ELR (cell line): Measurements from ENCODE around the gene CORO7.
A peak's percentile ranks its signal among the peaks of the same experiment; 100 is the strongest.
"Not testable (repeated sequence)": the region's sequence is repeated elsewhere in the genome, so short reads cannot be mapped to it uniquely, and the experiment has no call there.

ENCODE experiments used
- DNase-seq: peaks from one replicate; pipeline ENCODE4 v3.0.0-alpha.2; 2015; ENCODE audit warnings: low read depth

The CORO7 gene

GRCh38 chr16:4336701-4337539 is 79.5 kb downstream of the CORO7 start:
- DNase-seq, result no peak

DNA sequence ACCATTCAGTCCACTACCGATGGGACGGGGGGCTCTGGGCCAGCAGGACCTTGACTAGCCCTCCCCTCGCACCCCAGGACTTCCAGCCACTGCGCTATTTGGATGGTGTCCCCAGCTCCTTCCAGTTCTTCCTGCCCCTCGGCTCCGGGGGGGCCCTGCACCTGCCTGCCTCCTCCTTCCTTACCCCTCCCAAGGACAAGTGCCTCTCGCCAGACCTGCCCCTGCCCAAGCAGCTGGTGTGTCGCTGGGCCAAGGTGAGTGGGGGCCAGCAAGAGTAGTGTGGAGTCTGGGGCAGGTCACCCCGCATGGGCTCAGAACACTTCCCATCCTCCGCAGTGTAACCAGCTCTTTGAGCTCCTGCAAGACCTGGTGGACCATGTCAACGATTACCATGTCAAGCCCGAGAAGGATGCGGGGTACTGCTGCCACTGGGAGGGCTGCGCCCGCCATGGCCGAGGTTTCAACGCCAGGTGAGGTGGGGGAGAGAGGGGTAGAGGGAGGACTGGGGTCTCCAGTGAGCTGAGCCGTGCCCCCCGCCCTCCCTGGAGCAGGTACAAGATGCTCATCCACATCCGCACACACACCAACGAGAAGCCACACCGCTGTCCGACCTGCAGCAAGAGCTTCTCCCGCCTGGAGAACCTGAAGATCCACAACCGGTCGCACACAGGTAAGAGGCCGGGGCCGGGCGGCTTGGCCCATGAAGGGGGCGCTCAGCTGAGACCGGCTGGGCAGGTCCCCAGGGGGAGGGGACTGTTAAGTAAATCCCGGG is 81.5 kb downstream of the CORO7 start:
- DNase-seq, result no peak

DNA sequence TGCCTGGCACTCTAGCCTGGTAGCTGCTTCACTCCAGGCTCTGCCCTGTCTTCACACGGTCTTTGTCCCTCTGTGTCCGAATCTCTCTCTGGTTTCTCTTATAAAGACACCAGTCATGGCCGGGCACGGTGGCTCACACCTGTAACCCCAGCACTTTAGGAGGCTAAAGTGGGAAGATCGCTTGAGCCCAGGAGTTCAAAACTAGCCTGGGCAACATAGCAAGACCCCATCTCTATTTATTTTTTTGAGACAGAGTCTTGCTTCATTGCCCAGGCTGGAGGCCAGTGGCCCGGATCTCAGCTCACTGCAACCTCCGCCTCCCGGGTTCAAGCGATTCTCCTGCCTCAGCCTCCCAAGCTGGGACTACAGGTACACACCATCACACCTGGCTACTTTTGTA is 82.7 kb downstream of the CORO7 start:
- not testable (repeated sequence) for DNase-seq

- no peak for DNase-seq
Measured at GRCh38 chr16:4333308-4333638, 83.1 kb downstream of the CORO7 start.

- DNase-seq, result no peak
Measured at GRCh38 chr16:4332623-4333307, 83.6 kb downstream of the CORO7 start.

GRCh38 chr16:4332083-4332482 is 84.3 kb downstream of the CORO7 start:
- DNase-seq, result no peak

GRCh38 chr16:4330277-4330874 is 86.0 kb downstream of the CORO7 start:
- peak; percentile 75 for DNase-seq

DNA sequence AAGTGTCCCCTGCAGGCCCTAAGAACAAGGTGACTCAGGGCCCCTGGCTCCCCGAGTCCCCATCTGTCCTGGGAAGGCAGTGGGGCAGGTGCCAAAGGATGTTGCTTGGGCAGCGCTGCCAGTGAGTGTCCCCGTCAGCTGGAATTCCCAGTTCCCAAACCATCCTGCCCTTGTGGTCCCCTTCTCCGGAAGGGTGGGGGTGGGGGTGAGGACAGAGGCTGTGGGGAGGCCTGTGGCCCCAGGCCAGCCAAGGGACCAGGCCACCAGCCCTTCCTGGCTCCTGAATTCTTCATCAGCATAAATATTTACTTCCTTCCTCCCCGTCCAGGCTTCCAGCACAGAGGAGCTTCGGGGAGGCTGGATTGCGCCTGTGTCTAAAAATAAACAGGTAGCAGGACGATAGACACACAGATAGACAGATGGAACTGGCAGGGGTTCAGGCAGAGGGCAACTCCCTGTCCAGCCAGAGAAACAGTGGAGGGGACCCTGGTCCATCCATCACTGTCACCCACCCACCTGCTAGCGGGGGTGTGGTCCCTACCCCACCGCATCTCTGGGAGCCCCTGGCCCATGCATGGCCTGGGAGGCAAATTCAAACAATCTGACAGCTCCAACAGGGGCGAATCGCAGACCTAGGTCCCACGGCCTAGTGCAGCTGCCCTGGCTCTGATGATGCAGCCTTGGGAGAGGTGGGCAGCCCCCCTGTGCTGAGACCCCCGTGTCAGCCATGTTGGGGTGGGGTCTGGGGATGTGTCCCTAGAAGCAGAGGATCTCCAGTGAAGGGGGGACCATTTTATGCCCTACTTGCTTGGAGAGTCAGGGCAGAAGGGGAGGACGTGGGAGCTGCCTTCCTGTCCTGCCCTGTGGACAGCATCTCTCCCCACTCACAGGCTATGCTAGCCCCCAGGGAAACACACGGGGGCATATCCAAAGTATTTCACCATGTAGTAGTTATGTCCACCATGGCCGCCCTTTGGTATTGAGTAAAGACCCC is 87.3 kb downstream of the CORO7 start:
- DNase-seq, result no peak

- DNase-seq, result peak; percentile 84
Measured at GRCh38 chr16:4328046-4328781, 88.2 kb downstream of the CORO7 start.

DNA sequence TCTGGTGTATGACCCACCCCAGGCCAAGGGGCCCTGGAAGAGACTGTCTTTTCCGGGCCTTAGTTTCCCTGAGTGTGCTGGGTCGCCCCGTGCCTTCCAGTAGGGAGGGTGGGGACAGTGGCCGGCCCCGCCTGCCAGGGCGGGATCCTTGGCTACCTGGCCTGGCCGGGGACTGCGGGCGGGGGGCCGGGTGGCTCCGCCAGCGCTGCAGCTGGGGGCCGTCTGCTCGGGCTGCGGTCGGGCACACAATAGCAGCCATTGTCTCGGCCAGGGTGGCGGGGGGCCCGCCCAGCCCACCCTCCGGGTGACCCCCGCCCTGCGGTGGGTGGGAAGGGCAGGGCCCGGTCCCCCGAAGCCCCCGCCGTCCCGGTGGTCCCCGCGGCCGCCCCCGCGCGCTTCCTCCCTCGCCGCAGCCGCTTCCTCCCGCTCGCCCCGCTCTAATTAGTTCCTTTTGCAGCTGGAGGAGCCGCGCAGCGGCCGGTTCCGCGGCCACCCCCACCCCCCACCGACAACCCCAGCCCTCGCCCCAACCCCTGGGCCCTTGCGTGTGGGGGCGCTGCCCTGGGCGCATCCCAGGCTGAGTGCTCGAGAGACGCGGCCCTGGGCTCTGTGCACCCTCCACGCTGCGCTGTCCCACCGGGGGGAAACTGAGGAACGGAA is 88.9 kb downstream of the CORO7 start:
- DNase-seq, result no peak

GRCh38 chr16:4325253-4325758 is 91.1 kb downstream of the CORO7 start:
- DNase-seq, result no peak

GRCh38 chr16:4324492-4325252 is 91.7 kb downstream of the CORO7 start:
- no peak for DNase-seq

DNA sequence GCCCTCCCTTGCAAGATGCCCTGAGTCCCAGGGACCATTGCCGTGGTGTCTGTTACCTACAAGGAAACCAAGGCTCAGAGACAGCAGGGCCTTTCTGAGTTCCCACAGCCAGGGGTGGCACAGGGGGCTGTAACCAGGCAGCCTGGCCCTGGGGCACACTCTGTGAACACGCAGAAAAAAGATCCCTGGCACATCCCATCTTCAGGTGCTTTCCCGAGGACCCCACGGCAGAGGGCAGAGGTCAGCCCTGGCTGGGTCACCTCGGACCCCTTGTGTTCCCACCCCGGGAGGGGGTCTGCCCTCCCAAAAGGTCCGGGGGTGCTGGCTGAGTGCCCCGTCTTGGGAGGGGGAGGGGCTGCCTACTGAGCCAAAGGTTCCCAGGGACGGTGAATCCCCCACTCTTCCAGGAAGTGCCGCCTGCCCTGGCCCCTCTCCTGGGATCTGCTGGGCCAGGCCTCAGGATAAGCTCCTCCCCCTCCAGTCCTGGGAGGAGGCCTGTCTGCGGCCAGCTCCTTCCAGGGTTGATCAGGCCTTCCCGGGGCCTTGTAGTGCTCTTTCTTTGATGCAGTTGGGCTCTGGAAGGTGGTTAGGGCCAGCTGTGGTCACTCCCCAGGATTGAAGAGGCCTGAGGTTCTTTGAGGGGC is 92.4 kb downstream of the CORO7 start:
- DNase-seq, result peak; percentile 29

DNA sequence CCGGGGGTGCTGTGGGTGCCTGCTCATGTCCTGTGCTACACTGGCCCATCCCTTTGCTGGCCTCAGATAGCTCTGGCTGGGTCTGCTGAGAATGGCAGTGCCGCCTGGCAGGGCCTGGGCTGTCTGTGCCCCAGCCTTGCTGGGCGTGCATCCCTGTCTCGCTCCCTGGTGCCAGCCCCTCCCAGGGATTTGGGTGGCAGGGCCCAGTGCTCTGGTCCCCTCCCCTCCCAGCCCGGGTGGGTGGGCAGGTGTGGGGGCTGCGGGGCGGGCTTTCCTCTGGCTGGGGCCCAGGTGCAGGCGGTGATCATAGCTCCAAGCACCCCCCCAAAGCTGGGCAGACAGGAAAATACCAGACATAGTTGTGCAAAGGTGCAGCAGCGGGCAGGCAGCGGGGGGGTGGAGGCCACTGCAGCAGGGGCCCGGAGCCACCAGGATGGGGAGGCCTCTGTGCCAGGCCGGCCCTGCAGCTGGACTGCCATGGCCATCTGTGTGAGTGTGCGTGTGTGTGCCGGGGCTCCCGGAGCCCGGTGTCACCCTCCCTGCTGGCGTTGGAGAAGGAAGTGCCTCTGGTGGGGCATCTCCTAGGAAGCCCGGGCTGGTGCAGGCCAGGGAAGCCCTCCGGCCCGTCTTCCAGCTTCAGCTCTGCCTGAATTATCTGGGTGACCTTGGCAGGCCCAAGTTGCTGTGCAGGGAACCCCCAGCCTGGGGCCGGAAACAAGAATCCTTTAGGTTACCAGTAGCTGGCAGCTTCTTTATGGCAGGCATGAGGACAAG is 93.1 kb downstream of the CORO7 start:
- no peak for DNase-seq

DNA sequence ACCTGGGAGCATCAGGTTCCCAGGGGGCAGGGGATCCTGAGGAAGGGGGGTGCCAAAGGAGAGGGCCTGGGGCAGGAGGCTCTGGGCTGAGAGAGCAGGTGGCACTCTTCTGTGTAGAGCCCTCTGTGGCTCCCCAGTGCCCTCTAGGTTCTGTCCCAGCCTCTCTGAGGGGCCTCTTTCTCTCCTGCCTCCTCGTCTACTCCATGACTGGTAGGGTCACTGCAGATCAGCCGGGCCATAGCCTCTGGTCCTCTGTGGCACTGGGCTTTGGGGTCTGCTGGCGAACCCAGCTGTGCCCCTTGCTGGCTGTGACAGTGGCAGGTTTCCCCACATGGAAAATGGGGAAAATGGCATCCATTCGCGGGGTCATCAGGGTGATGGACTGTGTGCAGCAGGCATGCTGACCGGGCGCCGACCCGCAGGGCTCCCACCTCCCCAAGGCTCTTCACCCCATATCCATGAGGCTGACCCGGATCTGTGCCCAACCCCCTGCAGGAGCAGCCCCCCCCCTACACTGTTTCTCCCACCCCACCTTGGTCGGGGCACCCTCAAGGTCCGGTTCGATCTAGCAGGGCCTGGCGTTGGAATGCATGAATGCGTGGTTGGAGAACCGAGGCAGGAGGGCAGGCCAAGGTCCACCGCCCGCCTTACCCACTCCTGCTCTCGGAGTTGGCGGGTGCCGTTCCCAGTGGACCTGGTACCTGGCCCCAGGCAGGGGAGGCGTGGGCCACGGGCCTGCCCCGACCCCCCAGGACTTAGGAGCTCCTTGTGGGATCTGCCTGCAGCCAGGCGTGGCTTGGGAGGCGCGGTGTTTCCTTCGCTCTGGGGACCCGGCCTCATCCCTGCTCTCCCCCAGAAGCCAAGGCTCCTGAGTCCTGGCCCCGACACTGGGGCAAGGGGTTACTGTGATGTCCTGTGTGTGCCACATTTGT is 94.0 kb downstream of the CORO7 start:
- no peak for DNase-seq

- DNase-seq, result no peak
Measured at GRCh38 chr16:4321286-4322120, 94.9 kb downstream of the CORO7 start.
